Osteoblast (primary cell): ENCODE data around the gene HMCES. TPM values are rescaled to one million over a fixed set of nuclear protein-coding genes. Genes with fewer than 3 reads are reported as not detected.
A peak's percentile ranks its signal among the peaks of the same experiment; 100 is the strongest.
"Not testable (repeated sequence)": the region's sequence is repeated elsewhere in the genome, so short reads cannot be mapped to it uniquely, and the experiment has no call there.

Experiments
- DNase-seq: peaks from one replicate; pipeline ENCODE4 v3.0.0; 2011; ENCODE audit warnings: low spot score, mixed read lengths; ENCODE audit not compliant: insufficient read length; ENCODE audit errors: missing footprints
- H2AFZ ChIP-seq: 2 replicates; pipeline ENCODE4 v1.6.0; 2011; ENCODE audit warnings: mild to moderate bottlenecking, low read length
- H3K27ac ChIP-seq: 2 replicates; pipeline ENCODE4 v1.5.1; 2011; ENCODE audit warnings: mild to moderate bottlenecking, low read depth, low read length, moderate library complexity
- H3K27me3 ChIP-seq: 2 replicates; pipeline ENCODE4 v1.6.0; 2012; ENCODE audit warnings: mild to moderate bottlenecking, control low read depth, inconsistent platforms, low read length, moderate library complexity; ENCODE audit not compliant: insufficient read depth
- H3K36me3 ChIP-seq: 2 replicates; pipeline ENCODE4 v1.5.1; 2011; ENCODE audit warnings: mild to moderate bottlenecking, low read length, control low read depth, moderate library complexity; ENCODE audit not compliant: insufficient read depth
- H3K4me1 ChIP-seq: 2 replicates; pipeline ENCODE4 v1.5.1; 2011; ENCODE audit warnings: mild to moderate bottlenecking, low read length, control low read depth, moderate library complexity; ENCODE audit not compliant: insufficient read depth
- H3K4me2 ChIP-seq: 2 replicates; pipeline ENCODE4 v1.6.0; 2011; ENCODE audit warnings: mild to moderate bottlenecking, low read length; ENCODE audit not compliant: insufficient read depth
- H3K4me3 ChIP-seq: fragments of 200-600 bp; sonication (generic); 3 replicates; pipeline ENCODE4 v1.5.1; 2012; ENCODE audit warnings: mild to moderate bottlenecking, low read length, inconsistent platforms; ENCODE audit not compliant: insufficient read depth
- H3K79me2 ChIP-seq: 2 replicates; pipeline ENCODE4 v1.6.0; 2012; ENCODE audit warnings: mild to moderate bottlenecking, low read length, control low read depth, inconsistent platforms; ENCODE audit not compliant: insufficient read depth
- H3K9me3 ChIP-seq: 2 replicates; pipeline ENCODE4 v1.5.1; 2011; ENCODE audit warnings: low read depth, low read length, control low read depth
- H4K20me1 ChIP-seq: 2 replicates; pipeline ENCODE4 v1.6.0; 2012; ENCODE audit warnings: mild to moderate bottlenecking, low read length, control low read depth; ENCODE audit not compliant: insufficient read depth
- total RNA-seq: library from RNA; depleted of rRNA; stranded (reverse); fragments of >200 nt; gene quantifications from 2 replicates; pipeline ENCODE4 v1.2.3, GENCODE V29; 2012
- TF ChIP-seq, protein P1 (sequence below): IDR thresholded peaks from 2 replicates; pipeline ENCODE4 v1.5.1; 2011; ENCODE audit warnings: mild to moderate bottlenecking, low read depth, low read length, moderate library complexity; ENCODE audit errors: extremely low read depth

The HMCES gene
- total RNA-seq, 1 donor = 10.5 TPM

DNA sequence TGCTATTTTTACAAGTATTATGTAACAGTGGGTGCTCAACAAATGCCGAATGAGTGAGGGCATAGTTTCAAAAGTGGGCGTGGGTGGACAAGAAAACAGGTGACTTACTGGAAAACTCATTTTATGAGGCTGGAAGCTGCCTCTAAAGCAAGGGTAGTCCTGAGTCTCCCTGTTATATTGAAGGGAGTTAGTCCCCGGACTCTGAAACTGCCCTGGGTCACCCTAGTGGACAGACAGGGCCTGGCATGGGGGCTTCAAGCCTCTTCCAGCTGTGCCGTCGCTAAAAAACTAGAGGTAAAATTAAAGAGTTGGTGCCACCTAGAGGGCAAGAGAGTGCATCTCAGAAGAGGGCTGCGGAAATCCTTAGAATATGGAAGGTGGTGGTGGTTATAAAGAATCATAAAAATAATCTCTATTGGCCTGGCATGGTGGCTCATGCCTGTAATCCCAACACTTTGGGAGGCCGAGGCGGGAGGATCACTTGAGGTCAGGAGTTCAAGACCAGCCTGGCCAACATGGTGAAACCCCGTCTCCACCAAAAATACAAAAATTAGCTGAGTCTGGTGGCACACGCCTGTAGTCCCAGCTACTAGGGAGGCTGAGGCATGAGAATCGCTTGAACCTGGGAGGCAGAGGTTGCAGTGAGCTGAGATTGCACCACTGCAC lies 32.9 kb upstream of the HMCES start:
- DNase-seq = peak; percentile 97
- H3K4me1 ChIP-seq = peaks cover 20% of the 10 kb centered on the region
- not testable (repeated sequence) for H3K9me3 ChIP-seq, H4K20me1 ChIP-seq, H3K36me3 ChIP-seq, H3K27me3 ChIP-seq
- peak overlapping the region; percentile 34 for H3K4me3 ChIP-seq
- H3K27ac ChIP-seq = peak overlapping the region; percentile 79
- H3K4me2 ChIP-seq = peak overlapping the region; percentile 70
- H3K79me2 ChIP-seq = peaks cover 41% of the 10 kb centered on the region
- TF ChIP-seq, protein P1, sequence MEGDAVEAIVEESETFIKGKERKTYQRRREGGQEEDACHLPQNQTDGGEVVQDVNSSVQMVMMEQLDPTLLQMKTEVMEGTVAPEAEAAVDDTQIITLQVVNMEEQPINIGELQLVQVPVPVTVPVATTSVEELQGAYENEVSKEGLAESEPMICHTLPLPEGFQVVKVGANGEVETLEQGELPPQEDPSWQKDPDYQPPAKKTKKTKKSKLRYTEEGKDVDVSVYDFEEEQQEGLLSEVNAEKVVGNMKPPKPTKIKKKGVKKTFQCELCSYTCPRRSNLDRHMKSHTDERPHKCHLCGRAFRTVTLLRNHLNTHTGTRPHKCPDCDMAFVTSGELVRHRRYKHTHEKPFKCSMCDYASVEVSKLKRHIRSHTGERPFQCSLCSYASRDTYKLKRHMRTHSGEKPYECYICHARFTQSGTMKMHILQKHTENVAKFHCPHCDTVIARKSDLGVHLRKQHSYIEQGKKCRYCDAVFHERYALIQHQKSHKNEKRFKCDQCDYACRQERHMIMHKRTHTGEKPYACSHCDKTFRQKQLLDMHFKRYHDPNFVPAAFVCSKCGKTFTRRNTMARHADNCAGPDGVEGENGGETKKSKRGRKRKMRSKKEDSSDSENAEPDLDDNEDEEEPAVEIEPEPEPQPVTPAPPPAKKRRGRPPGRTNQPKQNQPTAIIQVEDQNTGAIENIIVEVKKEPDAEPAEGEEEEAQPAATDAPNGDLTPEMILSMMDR = peak; percentile 98
- peak overlapping the region; percentile 67 for H2AFZ ChIP-seq

GRCh38 chr3:129246636-129247035 lies 32.0 kb upstream of the HMCES start:
- Histone ChIP-seq H3K4me1 (peaks cover 20% of the 10 kb centered on the region), H3K9me3 (no peaks in the 10 kb centered on the region), H3K27ac (no peak overlapping the region), H2AFZ (no peak overlapping the region), H4K20me1 (no peaks in the 10 kb centered on the region), H3K4me3 (no peak overlapping the region), H3K4me2 (no peak overlapping the region), H3K36me3 (peaks cover 3% of the 10 kb centered on the region), H3K79me2 (peaks cover 45% of the 10 kb centered on the region), H3K27me3 (no peaks in the 10 kb centered on the region)
- DNase-seq = no peak
- TF ChIP-seq, protein P1 = no peak

- Histone ChIP-seq H3K36me3 (peaks cover 19% of the 10 kb centered on the region), H3K4me2 (peak overlapping the region; percentile 92), H3K4me3 (peak overlapping the region; percentile 98), H4K20me1 (peaks cover 12% of the 10 kb centered on the region), H2AFZ (peak overlapping the region; percentile 89), H3K4me1 (peaks cover 36% of the 10 kb centered on the region), H3K27ac (peak overlapping the region; percentile 98), H3K9me3 (no peaks in the 10 kb centered on the region), H3K27me3 (no peaks in the 10 kb centered on the region), H3K79me2 (peaks cover 63% of the 10 kb centered on the region)
- TF ChIP-seq, protein P1 = no peak
- no peak for DNase-seq
Observed at GRCh38 chr3:129248286-129248979, 30.2 kb upstream of the HMCES start.
